Skeletal muscle tissue (tissue), 4 donors: ENCODE results near the gene CYP11A1. TPM values are rescaled to one million over a fixed set of nuclear protein-coding genes. Genes with fewer than 3 reads are reported as not detected.

Experiments
- H3K27ac ChIP-seq: one replicate; pipeline ENCODE4 v1.7.0; 2013; ENCODE audit warnings: mild to moderate bottlenecking, low read depth, low read length, inconsistent platforms
- H3K27me3 ChIP-seq, 3 donors: one replicate each; pipeline ENCODE4 v1.7.0; 2013; ENCODE audit warnings: low read length in 3 of 3; ENCODE audit not compliant: control insufficient read depth in 3 of 3, insufficient read depth in 3 of 3
- H3K36me3 ChIP-seq, 3 donors: one replicate each; pipeline ENCODE4 v1.7.0; 2013; ENCODE audit warnings: low read length in 3 of 3; ENCODE audit not compliant: control insufficient read depth in 3 of 3, insufficient read depth in 3 of 3
- H3K4me1 ChIP-seq, 3 donors: one replicate each; pipeline ENCODE4 v1.7.0; 2013; ENCODE audit warnings: low read length in 3 of 3, mild to moderate bottlenecking in 3 of 3; ENCODE audit not compliant: control insufficient read depth in 3 of 3, insufficient read depth in 3 of 3
- H3K4me3 ChIP-seq, 3 donors: one replicate each; pipeline ENCODE4 v1.7.0; 2013; ENCODE audit warnings: low read length in 3 of 3
- H3K9ac ChIP-seq, 3 donors: one replicate each; pipeline ENCODE4 v1.7.0; 2013; ENCODE audit warnings: low read length in 3 of 3, mild to moderate bottlenecking in 3 of 3, moderate library complexity in 2 of 3, low read depth in 1 of 3
- H3K9me3 ChIP-seq, 3 donors: one replicate each; pipeline ENCODE4 v1.7.0; 2013; ENCODE audit warnings: low read length in 3 of 3; ENCODE audit not compliant: control insufficient read depth in 3 of 3
- total RNA-seq: library from RNA; depleted of rRNA; stranded (reverse); fragments of >200 nt; gene quantifications from one replicate; pipeline ENCODE4 v1.2.3, GENCODE V29; 2014
- donor health status: Osteomylitis.

The CYP11A1 gene
- total RNA-seq, 1 donor from 2014 or later = 0.52 TPM

GRCh38 chr15:74338676-74339075 lies 28.8 kb downstream of the CYP11A1 start:
- H3K9ac ChIP-seq = no peak overlapping the region
- no peak overlapping the region for H3K4me3 ChIP-seq
- H3K27me3 ChIP-seq = peaks cover 0 to 7% (median 0%) of the 10 kb centered on the region in 3 donors
- no peaks in the 10 kb centered on the region for H3K36me3 ChIP-seq
- H3K27ac ChIP-seq = no peak overlapping the region
- H3K4me1 ChIP-seq = no peaks in the 10 kb centered on the region
- no peaks in the 10 kb centered on the region for H3K9me3 ChIP-seq

GRCh38 chr15:74337607-74338211 lies 29.7 kb downstream of the CYP11A1 start:
- H3K4me3 ChIP-seq = no peak overlapping the region
- H3K4me1 ChIP-seq = no peaks in the 10 kb centered on the region
- no peak overlapping the region for H3K27ac ChIP-seq
- H3K9me3 ChIP-seq = no peaks in the 10 kb centered on the region
- no peaks in the 10 kb centered on the region for H3K36me3 ChIP-seq
- H3K27me3 ChIP-seq = peaks cover 0 to 7% (median 0%) of the 10 kb centered on the region in 3 donors
- no peak overlapping the region for H3K9ac ChIP-seq

GRCh38 chr15:74337146-74337545 lies 30.3 kb downstream of the CYP11A1 start:
- Histone ChIP-seq H3K36me3 (no peaks in the 10 kb centered on the region), H3K27ac (no peak overlapping the region), H3K27me3 (peaks cover 0 to 8% (median 0%) of the 10 kb centered on the region in 3 donors), H3K4me1 (no peaks in the 10 kb centered on the region), H3K9me3 (no peaks in the 10 kb centered on the region), H3K9ac (no peak overlapping the region), H3K4me3 (no peak overlapping the region)

GRCh38 chr15:74336061-74337005 lies 31.1 kb downstream of the CYP11A1 start:
- no peaks in the 10 kb centered on the region for H3K4me1 ChIP-seq
- peaks cover 0 to 10% (median 0%) of the 10 kb centered on the region in 3 donors for H3K27me3 ChIP-seq
- no peaks in the 10 kb centered on the region for H3K9me3 ChIP-seq
- no peak overlapping the region for H3K4me3 ChIP-seq
- H3K36me3 ChIP-seq = no peaks in the 10 kb centered on the region
- no peak overlapping the region for H3K27ac ChIP-seq
- no peak overlapping the region for H3K9ac ChIP-seq

GRCh38 chr15:74335396-74335795 lies 32.0 kb downstream of the CYP11A1 start:
- Histone ChIP-seq H3K4me3 (no peak overlapping the region), H3K9ac (no peak overlapping the region), H3K4me1 (no peaks in the 10 kb centered on the region), H3K36me3 (no peaks in the 10 kb centered on the region), H3K27me3 (peaks cover 0 to 10% (median 0%) of the 10 kb centered on the region in 3 donors), H3K9me3 (no peaks in the 10 kb centered on the region), H3K27ac (no peak overlapping the region)

- no peak overlapping the region for H3K9ac ChIP-seq
- no peak overlapping the region for H3K27ac ChIP-seq
- H3K4me3 ChIP-seq = no peak overlapping the region
- H3K4me1 ChIP-seq = no peaks in the 10 kb centered on the region
- H3K27me3 ChIP-seq = peaks cover 0 to 10% (median 0%) of the 10 kb centered on the region in 3 donors
- no peaks in the 10 kb centered on the region for H3K36me3 ChIP-seq
- H3K9me3 ChIP-seq = no peaks in the 10 kb centered on the region
Observed at GRCh38 chr15:74334127-74334526, 33.3 kb downstream of the CYP11A1 start.

GRCh38 chr15:74333662-74334061 lies 33.8 kb downstream of the CYP11A1 start:
- Histone ChIP-seq H3K27ac (no peak overlapping the region), H3K4me1 (no peaks in the 10 kb centered on the region), H3K4me3 (no peak overlapping the region), H3K36me3 (no peaks in the 10 kb centered on the region), H3K9me3 (no peaks in the 10 kb centered on the region), H3K27me3 (peaks cover 0 to 10% (median 0%) of the 10 kb centered on the region in 3 donors), H3K9ac (no peak overlapping the region)

- Histone ChIP-seq H3K27me3 (peaks cover 0 to 10% (median 0%) of the 10 kb centered on the region in 3 donors), H3K9ac (no peak overlapping the region), H3K9me3 (no peaks in the 10 kb centered on the region), H3K27ac (no peak overlapping the region), H3K4me3 (no peak overlapping the region), H3K36me3 (no peaks in the 10 kb centered on the region), H3K4me1 (no peaks in the 10 kb centered on the region)
Observed at GRCh38 chr15:74333093-74333492, 34.4 kb downstream of the CYP11A1 start.

GRCh38 chr15:74332611-74333010 lies 34.8 kb downstream of the CYP11A1 start:
- Histone ChIP-seq H3K4me1 (no peaks in the 10 kb centered on the region), H3K27me3 (peaks cover 0 to 10% (median 0%) of the 10 kb centered on the region in 3 donors), H3K36me3 (no peaks in the 10 kb centered on the region), H3K9ac (no peak overlapping the region), H3K9me3 (no peaks in the 10 kb centered on the region), H3K27ac (no peak overlapping the region), H3K4me3 (no peak overlapping the region)

GRCh38 chr15:74332011-74332410 lies 35.4 kb downstream of the CYP11A1 start:
- H3K36me3 ChIP-seq = no peaks in the 10 kb centered on the region
- H3K27me3 ChIP-seq = peaks cover 0 to 10% (median 0%) of the 10 kb centered on the region in 3 donors

More at GRCh38 chr15:74332011-74332410, 35.4 kb downstream of the CYP11A1 start:
- Histone ChIP-seq H3K9me3 (no peaks in the 10 kb centered on the region), H3K9ac (no peak overlapping the region), H3K4me3 (no peak overlapping the region), H3K4me1 (no peaks in the 10 kb centered on the region), H3K27ac (no peak overlapping the region)
